Smooth muscle cell (in vitro differentiated cells): ENCODE measurements around the gene GALNT1. TPM values are rescaled to one million over a fixed set of nuclear protein-coding genes. Genes with fewer than 3 reads are reported as not detected.

Experiments used
- DNase-seq: peaks from one replicate; lab custom pipeline; 2025; ENCODE audit not compliant: unreplicated experiment; lab: John Stamatoyannopoulos, UW
- H2AFZ ChIP-seq: fragments of 200-600 bp; sonication (generic); 2 replicates; pipeline ENCODE4 v1.6.0; 2016; ENCODE audit warnings: antibody characterized with exemption, low read depth, mild to moderate bottlenecking
- H3F3A ChIP-seq: fragments of 200-600 bp; sonication (generic); 2 replicates; pipeline ENCODE4 v1.6.0; 2017; ENCODE audit warnings: antibody characterized with exemption, low read depth
- H3K27ac ChIP-seq: fragments of 200-600 bp; sonication (generic); 2 replicates; pipeline ENCODE4 v1.5.1; 2016; ENCODE audit warnings: low read depth, mild to moderate bottlenecking
- H3K27me3 ChIP-seq: fragments of 200-600 bp; sonication (generic); 2 replicates; pipeline ENCODE4 v1.6.1; 2016; ENCODE audit warnings: low read depth, mild to moderate bottlenecking
- H3K36me3 ChIP-seq: fragments of 200-600 bp; sonication (generic); 2 replicates; pipeline ENCODE4 v1.5.1; 2016; ENCODE audit warnings: low read depth
- H3K4me1 ChIP-seq: fragments of 200-600 bp; sonication (generic); 2 replicates; pipeline ENCODE4 v1.5.1; 2016; ENCODE audit warnings: low read depth
- H3K4me2 ChIP-seq: fragments of 200-600 bp; sonication (generic); 2 replicates; pipeline ENCODE4 v1.6.0; 2016; ENCODE audit warnings: mild to moderate bottlenecking
- H3K4me3 ChIP-seq: fragments of 200-600 bp; sonication (generic); 2 replicates; pipeline ENCODE4 v1.5.1; 2016; ENCODE audit warnings: mild to moderate bottlenecking
- H3K79me2 ChIP-seq: fragments of 200-600 bp; sonication (generic); 2 replicates; pipeline ENCODE4 v1.6.0; 2016; ENCODE audit warnings: low read depth, mild to moderate bottlenecking
- H3K9ac ChIP-seq: fragments of 200-600 bp; sonication (generic); 2 replicates; pipeline ENCODE4 v1.6.0; 2016; ENCODE audit warnings: low read depth
- H3K9me3 ChIP-seq: fragments of 200-600 bp; sonication (generic); replicated peaks from 2 replicates; pipeline ENCODE4 v1.5.1; 2016; ENCODE audit warnings: low read depth
- H4K20me1 ChIP-seq: fragments of 200-600 bp; sonication (generic); 2 replicates; pipeline ENCODE4 v1.6.0; 2016; ENCODE audit warnings: low read depth
- WGBS: methylation state at CpG from one replicate; pipeline ENCODE4 v1.1.7; 2016; ENCODE audit warnings: low lambda C conversion rate; 5-methylcytosine and 5-hydroxymethylcytosine counted together
- polyA plus RNA-seq: library from polyadenylated mRNA; unstranded; fragments of >200 nt; fragmentation: Nextera tagmentation; extraction: Ambion mirVana; gene quantifications from 2 replicates; pipeline ENCODE4 v1.2.1, GENCODE V29; 2016
- total RNA-seq: library from RNA; depleted of rRNA; stranded (reverse); fragments of >200 nt; gene quantifications from 2 replicates; pipeline ENCODE4 v1.2.3, GENCODE V29; 2014
- TF ChIP-seq, protein P1 (sequence below): fragments of 200-600 bp; sonication (generic); IDR thresholded peaks from 2 replicates; pipeline ENCODE4 v1.5.1; 2017; ENCODE audit warnings: borderline replicate concordance, mild to moderate bottlenecking, antibody characterized with exemption; ENCODE audit not compliant: insufficient read depth, poor library complexity, severe bottlenecking

GALNT1 gene
- total and polyA plus RNA-seq, 2 experiments from 2014 or later, result 151 to 195 TPM

DNA sequence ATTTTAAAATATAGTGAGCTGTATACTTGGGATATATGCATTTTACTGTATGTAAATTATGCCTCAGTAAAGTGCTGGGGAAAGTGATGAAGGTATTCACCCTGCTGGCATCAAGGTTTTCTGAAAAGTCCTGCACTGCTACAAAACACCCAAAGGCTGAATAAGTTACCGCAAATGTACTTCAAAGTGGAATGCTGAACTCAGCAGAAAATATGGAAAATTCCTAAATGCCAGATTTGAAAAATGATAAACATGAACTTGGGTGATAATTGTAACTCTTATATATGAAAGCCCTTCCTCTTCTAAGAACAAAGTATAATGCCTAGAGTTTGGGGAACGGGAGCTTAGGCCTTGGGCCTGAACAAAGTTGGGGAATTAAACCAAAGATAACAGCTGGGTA, 133.0 kb downstream of the GALNT1 start:
- no peak overlapping the region for H3K27ac ChIP-seq
- DNase-seq, result no peak
- H3K9me3 ChIP-seq, result no peaks in the 10 kb centered on the region
- peaks cover 4% of the 10 kb centered on the region for H3K4me1 ChIP-seq
- WGBS, result 97% methylated on average over 2 of the region's 2 CpGs
- H3K4me2 ChIP-seq, result no peak overlapping the region
- no peaks in the 10 kb centered on the region for H3K79me2 ChIP-seq
- no peaks in the 10 kb centered on the region for H4K20me1 ChIP-seq
- H3K4me3 ChIP-seq, result no peak overlapping the region
- no peak overlapping the region for H3K9ac ChIP-seq
- no peaks in the 10 kb centered on the region for H3F3A ChIP-seq
- TF ChIP-seq, protein P1, sequence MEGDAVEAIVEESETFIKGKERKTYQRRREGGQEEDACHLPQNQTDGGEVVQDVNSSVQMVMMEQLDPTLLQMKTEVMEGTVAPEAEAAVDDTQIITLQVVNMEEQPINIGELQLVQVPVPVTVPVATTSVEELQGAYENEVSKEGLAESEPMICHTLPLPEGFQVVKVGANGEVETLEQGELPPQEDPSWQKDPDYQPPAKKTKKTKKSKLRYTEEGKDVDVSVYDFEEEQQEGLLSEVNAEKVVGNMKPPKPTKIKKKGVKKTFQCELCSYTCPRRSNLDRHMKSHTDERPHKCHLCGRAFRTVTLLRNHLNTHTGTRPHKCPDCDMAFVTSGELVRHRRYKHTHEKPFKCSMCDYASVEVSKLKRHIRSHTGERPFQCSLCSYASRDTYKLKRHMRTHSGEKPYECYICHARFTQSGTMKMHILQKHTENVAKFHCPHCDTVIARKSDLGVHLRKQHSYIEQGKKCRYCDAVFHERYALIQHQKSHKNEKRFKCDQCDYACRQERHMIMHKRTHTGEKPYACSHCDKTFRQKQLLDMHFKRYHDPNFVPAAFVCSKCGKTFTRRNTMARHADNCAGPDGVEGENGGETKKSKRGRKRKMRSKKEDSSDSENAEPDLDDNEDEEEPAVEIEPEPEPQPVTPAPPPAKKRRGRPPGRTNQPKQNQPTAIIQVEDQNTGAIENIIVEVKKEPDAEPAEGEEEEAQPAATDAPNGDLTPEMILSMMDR, result no peak
- H2AFZ ChIP-seq, result no peak overlapping the region
- no peaks in the 10 kb centered on the region for H3K36me3 ChIP-seq
- no peaks in the 10 kb centered on the region for H3K27me3 ChIP-seq

GRCh38 chr18:35715139-35715538, 133.6 kb downstream of the GALNT1 start:
- Histone ChIP-seq H3K36me3 (no peaks in the 10 kb centered on the region), H3K79me2 (no peaks in the 10 kb centered on the region), H3K27me3 (no peaks in the 10 kb centered on the region), H3K9me3 (no peaks in the 10 kb centered on the region), H3K9ac (no peak overlapping the region), H3K4me2 (no peak overlapping the region), H3K4me3 (no peak overlapping the region), H3K4me1 (peaks cover 4% of the 10 kb centered on the region), H3K27ac (no peak overlapping the region), H3F3A (no peaks in the 10 kb centered on the region), H4K20me1 (no peaks in the 10 kb centered on the region), H2AFZ (no peak overlapping the region)
- WGBS, result 97% methylated on average over 2 of the region's 2 CpGs
- TF ChIP-seq, protein P1, result no peak
- DNase-seq, result no peak

DNA sequence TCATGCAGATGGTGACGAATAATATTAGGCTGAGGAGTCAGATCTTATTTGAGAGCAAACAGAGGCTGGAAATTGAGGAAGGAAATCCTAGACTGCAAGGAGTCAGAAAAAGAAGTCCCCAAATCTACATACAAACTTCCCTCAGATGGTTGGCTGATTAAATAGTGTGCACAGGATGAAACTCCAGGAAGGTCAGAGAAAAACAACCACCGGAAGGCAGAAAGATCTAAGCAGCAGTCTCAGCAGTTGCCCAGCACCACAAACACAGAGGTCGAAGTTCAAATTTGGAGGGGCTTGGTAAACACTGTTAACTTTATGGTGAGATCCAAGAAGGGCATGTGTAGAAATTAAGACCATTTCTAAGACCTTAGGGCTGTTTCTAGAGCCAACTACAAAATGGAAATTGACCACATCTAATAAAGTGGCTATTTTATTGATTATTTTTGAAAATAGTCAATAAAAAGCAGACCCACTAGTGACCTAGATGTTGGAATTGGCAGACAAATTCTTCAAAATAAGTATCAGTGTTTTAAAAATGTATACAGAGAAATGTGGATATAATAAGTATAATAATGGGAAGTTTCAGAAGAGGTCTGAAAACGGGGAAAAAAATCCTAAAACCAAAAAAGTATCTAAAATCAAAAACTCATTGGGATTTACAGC, 134.8 kb downstream of the GALNT1 start:
- TF ChIP-seq, protein P1, result no peak
- Histone ChIP-seq H3K79me2 (no peaks in the 10 kb centered on the region), H3K27me3 (no peaks in the 10 kb centered on the region), H3F3A (no peaks in the 10 kb centered on the region), H3K9ac (no peak overlapping the region), H4K20me1 (no peaks in the 10 kb centered on the region), H3K27ac (no peak overlapping the region), H3K4me2 (no peak overlapping the region), H3K4me3 (no peak overlapping the region), H3K9me3 (no peaks in the 10 kb centered on the region), H3K4me1 (peaks cover 4% of the 10 kb centered on the region), H2AFZ (no peak overlapping the region), H3K36me3 (no peaks in the 10 kb centered on the region)
- 95% methylated on average over 4 of the region's 4 CpGs for WGBS
- DNase-seq, result no peak

DNA sequence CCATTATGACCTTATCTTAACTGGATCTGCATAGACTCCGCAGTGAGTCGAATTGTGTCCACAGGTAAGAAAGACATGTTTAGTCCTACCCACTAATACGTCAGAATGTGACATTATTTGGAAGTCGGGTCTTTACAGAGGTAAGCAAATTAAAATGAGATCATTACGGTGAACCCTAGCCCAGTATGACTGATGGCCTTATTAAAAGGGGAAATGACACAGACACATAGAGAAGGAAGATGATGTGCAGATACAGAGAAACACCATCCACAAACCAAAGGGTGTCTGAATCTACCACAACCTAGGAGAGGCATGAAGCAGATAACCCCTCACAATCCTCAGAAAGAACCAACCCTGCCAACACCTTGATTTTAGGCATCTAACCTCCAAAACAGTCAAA, 135.6 kb downstream of the GALNT1 start:
- Histone ChIP-seq H3K4me3 (no peak overlapping the region), H3K27me3 (no peaks in the 10 kb centered on the region), H3K9me3 (no peaks in the 10 kb centered on the region), H3K79me2 (no peaks in the 10 kb centered on the region), H4K20me1 (no peaks in the 10 kb centered on the region), H3K9ac (no peak overlapping the region), H3K4me1 (peaks cover 4% of the 10 kb centered on the region), H3K27ac (no peak overlapping the region), H3K36me3 (no peaks in the 10 kb centered on the region), H3F3A (no peaks in the 10 kb centered on the region), H2AFZ (no peak overlapping the region), H3K4me2 (no peak overlapping the region)
- WGBS, result 96% methylated on average over 5 of the region's 5 CpGs
- no peak for DNase-seq
- TF ChIP-seq, protein P1, result no peak
